ENCODE measurements around the gene OR2A7.
"Not testable (repeated sequence)": the region's sequence is repeated elsewhere in the genome, so short reads cannot be mapped to it uniquely, and the experiment has no call there.

GRCh38 chr7:144275281-144275680 lies 10.7 kb upstream of the OR2A7 start:
- TF ChIP-seq POLR2A (IDR thresholded peaks at IDR 0.05; ENCODE audit: low read length); BHLHE40 (IDR thresholded peaks at IDR 0.05; ENCODE audit: low read depth, low read length); CTCF (IDR thresholded peaks at IDR 0.05); EP300 (IDR thresholded peaks at IDR 0.05); HOXB13 (CRISPR knock-in tag; IDR thresholded peaks at IDR 0.05; ENCODE audit: low read depth); CBX2 (IDR thresholded peaks at IDR 0.05; ENCODE audit: borderline replicate concordance, low read depth); ZSCAN20 (CRISPR knock-in tag; IDR thresholded peaks at IDR 0.05); CEBPB (IDR thresholded peaks at IDR 0.05); NFE2L2 (conservative IDR thresholded peaks at IDR 0.05; ENCODE audit: low read length): not testable (repeated sequence)
